MCF 10A (cell line): ENCODE data around the gene CDH18. TPM values are rescaled to one million over a fixed set of nuclear protein-coding genes. Genes with fewer than 3 reads are reported as not detected.

Experiments
- BruUV-seq: library from RNA; stranded (reverse); fragments of 400-500 nt; replicated peaks from 2 replicates; lab custom pipeline; 2021; lab: Mats Ljungman, UMichigan
- CTCF ChIA-PET: fragments of 300-600 bp; sonication (Branson Sonifier 250); formaldehyde crosslinking; extraction: SDS; loops from one replicate; lab custom pipeline; 2021; ENCODE audit warnings: antibody characterized with exemption, inconsistent platforms; lab: Yijun Ruan, JAX
- POLR2A ChIA-PET: fragments of 300-600, 350-650 bp; sonication (Branson Sonifier 250); formaldehyde crosslinking; extraction: SDS; loops from one replicate; lab custom pipeline; 2020; ENCODE audit warnings: antibody characterized with exemption, inconsistent platforms; lab: Yijun Ruan, JAX
- DNase-seq: peaks from one replicate; pipeline ENCODE4 v3.0.0-alpha.2; 2018; ENCODE audit not compliant: unreplicated experiment
- H3K27ac Mint-ChIP-seq: one replicate; pipeline ENCODE4 v1.8.0; 2022; ENCODE audit warnings: mild to moderate bottlenecking, low read depth, mixed read lengths; ENCODE audit not compliant: unreplicated experiment
- H3K27me3 Mint-ChIP-seq: one replicate; pipeline ENCODE4 v1.8.0; 2022; ENCODE audit warnings: mixed read lengths; ENCODE audit not compliant: insufficient read depth, unreplicated experiment
- H3K36me3 Mint-ChIP-seq: one replicate; pipeline ENCODE4 v1.8.0; 2022; ENCODE audit warnings: mild to moderate bottlenecking, moderate library complexity, mixed read lengths; ENCODE audit not compliant: insufficient read depth, unreplicated experiment
- H3K4me1 Mint-ChIP-seq: one replicate; pipeline ENCODE4 v1.8.0; 2022; ENCODE audit warnings: mixed read lengths; ENCODE audit not compliant: insufficient read depth, unreplicated experiment
- H3K4me3 Mint-ChIP-seq: one replicate; pipeline ENCODE4 v1.8.0; 2022; ENCODE audit warnings: mild to moderate bottlenecking, moderate library complexity, mixed read lengths; ENCODE audit not compliant: unreplicated experiment
- H3K9me3 Mint-ChIP-seq: one replicate; pipeline ENCODE4 v1.8.0; 2022; ENCODE audit warnings: mixed read lengths; ENCODE audit not compliant: unreplicated experiment
- CTCF ChIP-seq: fragments of 200-600 bp; IDR thresholded peaks from one replicate; pipeline ENCODE4 v1.8.0; 2022; ENCODE audit warnings: antibody characterized with exemption, mild to moderate bottlenecking; ENCODE audit not compliant: unreplicated experiment
- intact Hi-C: fragments of 100-400 bp; cut with micrococcal nuclease; formaldehyde crosslinking; loops from 2 replicates; pipeline ENCODE4 v1.14.1; 2022
- total RNA-seq: library from RNA; stranded (reverse); gene quantifications from 2 replicates; pipeline ENCODE4 v1.2.3, GENCODE V29; 2022

The CDH18 gene
- total RNA-seq, 1 experiment from 2014 or later, result not detected

GRCh38 chr5:19988457-19988856, 457 bp upstream of the CDH18 start:
- peak overlapping the region; percentile 73 for H3K4me3 Mint-ChIP-seq
- no TSS peak for BruUV-seq
- no peaks in the 10 kb centered on the region for H3K36me3 Mint-ChIP-seq
- intact Hi-C loops, result loop anchor here (10.0 kb wide), 1 partner anchor 194 kb away; no protein-coding TSS in a partner anchor
- POLR2A ChIA-PET, result no interaction called here
- TF ChIP-seq CTCF, result no peak
- CTCF ChIA-PET, result interaction anchor here (1.1 kb wide), 1 partner anchor 26 kb away, joined by 3 read pairs; no protein-coding TSS in a partner anchor
- H3K27ac Mint-ChIP-seq, result no peak overlapping the region
- no peaks in the 10 kb centered on the region for H3K9me3 Mint-ChIP-seq
- peaks cover 10% of the 10 kb centered on the region for H3K4me1 Mint-ChIP-seq
- no peak for DNase-seq
- H3K27me3 Mint-ChIP-seq, result no peaks in the 10 kb centered on the region

GRCh38 chr5:19986806-19987205, 1.2 kb downstream of the CDH18 start:
- BruUV-seq, result no TSS peak
- DNase-seq, result no peak
- intact Hi-C loops, result loop anchor here (10.0 kb wide), 1 partner anchor 192 kb away; no protein-coding TSS in a partner anchor
- ChIA-PET CTCF (no interaction called here), POLR2A (no interaction called here)
- H3K4me1 Mint-ChIP-seq, result peaks cover 10% of the 10 kb centered on the region
- H3K9me3 Mint-ChIP-seq, result no peaks in the 10 kb centered on the region
- TF ChIP-seq CTCF, result no peak
- H3K27me3 Mint-ChIP-seq, result no peaks in the 10 kb centered on the region
- H3K36me3 Mint-ChIP-seq, result no peaks in the 10 kb centered on the region
- no peak overlapping the region for H3K4me3 Mint-ChIP-seq
- no peak overlapping the region for H3K27ac Mint-ChIP-seq

- Mint-ChIP-seq H3K36me3 (no peaks in the 10 kb centered on the region), H3K9me3 (no peaks in the 10 kb centered on the region), H3K27ac (no peak overlapping the region), H3K27me3 (no peaks in the 10 kb centered on the region), H3K4me3 (no peak overlapping the region), H3K4me1 (peaks cover 10% of the 10 kb centered on the region)
- ChIA-PET POLR2A (interaction anchor here (0.6 to 0.7 kb wide), 2 partner anchors 101 to 727 kb away, joined by 3 to 6 read pairs; no protein-coding TSS in a partner anchor), CTCF (interaction anchor here (1.1 kb wide), 1 partner anchor 65 kb away, joined by 4 read pairs; no protein-coding TSS in a partner anchor)
- BruUV-seq, result no TSS peak
- no peak for TF ChIP-seq CTCF
- DNase-seq, result peak; percentile 31
- intact Hi-C loops, result loop anchor here (10.0 kb wide), 1 partner anchor 191 kb away; no protein-coding TSS in a partner anchor
Measured at GRCh38 chr5:19986031-19986619, 1.9 kb downstream of the CDH18 start.

GRCh38 chr5:19978476-19978875, 9.5 kb downstream of the CDH18 start:
- Mint-ChIP-seq H3K4me1 (no peaks in the 10 kb centered on the region), H3K9me3 (no peaks in the 10 kb centered on the region), H3K36me3 (no peaks in the 10 kb centered on the region), H3K27ac (no peak overlapping the region), H3K4me3 (no peak overlapping the region), H3K27me3 (no peaks in the 10 kb centered on the region)
- intact Hi-C loops, result no loop called here
- no peak for TF ChIP-seq CTCF
- ChIA-PET CTCF (interaction anchor here (0.6 kb wide), 1 partner anchor 154 kb away, joined by 3 read pairs; no protein-coding TSS in a partner anchor), POLR2A (no interaction called here)
- DNase-seq, result no peak
- no TSS peak for BruUV-seq
